Endothelial cell (in vitro differentiated cells): ENCODE data around the gene ADAM12. TPM values are rescaled to one million over a fixed set of nuclear protein-coding genes. Genes with fewer than 3 reads are reported as not detected.

Experiments
- DNase-seq: peaks from one replicate; pipeline ENCODE4 v3.0.0; 2021; ENCODE audit warnings: low spot score
- H3K27ac Mint-ChIP-seq: one replicate; pipeline ENCODE4 v1.8.0; 2021; ENCODE audit warnings: mixed read lengths, inconsistent platforms; ENCODE audit not compliant: unreplicated experiment
- H3K27me3 Mint-ChIP-seq: one replicate; pipeline ENCODE4 v1.8.0; 2021; ENCODE audit warnings: mild to moderate bottlenecking, moderate library complexity, mixed read lengths, inconsistent platforms; ENCODE audit not compliant: unreplicated experiment
- H3K36me3 Mint-ChIP-seq: one replicate; pipeline ENCODE4 v1.8.0; 2021; ENCODE audit warnings: mild to moderate bottlenecking, low read depth, mixed read lengths, inconsistent platforms; ENCODE audit not compliant: unreplicated experiment
- H3K4me1 Mint-ChIP-seq: one replicate; pipeline ENCODE4 v1.8.0; 2021; ENCODE audit warnings: mild to moderate bottlenecking, mixed read lengths, inconsistent platforms; ENCODE audit not compliant: unreplicated experiment
- H3K4me3 Mint-ChIP-seq: one replicate; pipeline ENCODE4 v1.8.0; 2021; ENCODE audit warnings: mild to moderate bottlenecking, mixed read lengths, inconsistent platforms; ENCODE audit not compliant: unreplicated experiment
- H3K9me3 Mint-ChIP-seq: one replicate; pipeline ENCODE4 v1.8.0; 2021; ENCODE audit warnings: mixed read lengths, inconsistent platforms; ENCODE audit not compliant: unreplicated experiment
- CTCF ChIP-seq: fragments of 200-600 bp; sonication (generic); IDR thresholded peaks from one replicate; pipeline ENCODE4 v1.5.0; 2021; ENCODE audit warnings: antibody characterized with exemption; ENCODE audit not compliant: unreplicated experiment
- total RNA-seq: library from RNA; stranded (reverse); fragmentation: NEBNext Ultra II Directional; extraction: Animal tissue kit (Norgen Biotek cat#: 25700); gene quantifications from one replicate; pipeline ENCODE4 v1.2.1, GENCODE V29; 2021; ENCODE audit not compliant: unreplicated experiment

Gene ADAM12
- total RNA-seq, 1 donor from 2014 or later = 9.0 TPM

- Mint-ChIP-seq H3K9me3 (no peaks in the 10 kb centered on the region), H3K27ac (no peak overlapping the region), H3K4me1 (no peaks in the 10 kb centered on the region), H3K36me3 (peaks cover 7% of the 10 kb centered on the region), H3K27me3 (no peaks in the 10 kb centered on the region), H3K4me3 (no peak overlapping the region)
- no peak for DNase-seq
- no peak for TF ChIP-seq CTCF
These were observed 73.3 kb downstream of the ADAM12 start for GRCh38 chr10:126314863-126315493.

GRCh38 chr10:126312167-126312566 lies 76.1 kb downstream of the ADAM12 start:
- no peak for DNase-seq
- Mint-ChIP-seq H3K27ac (no peak overlapping the region), H3K4me1 (no peaks in the 10 kb centered on the region), H3K4me3 (no peak overlapping the region), H3K27me3 (no peaks in the 10 kb centered on the region), H3K9me3 (no peaks in the 10 kb centered on the region), H3K36me3 (peaks cover 7% of the 10 kb centered on the region)
- TF ChIP-seq CTCF = no peak

GRCh38 chr10:126309228-126309883 lies 78.9 kb downstream of the ADAM12 start:
- Mint-ChIP-seq H3K4me3 (no peak overlapping the region), H3K27me3 (no peaks in the 10 kb centered on the region), H3K4me1 (no peaks in the 10 kb centered on the region), H3K36me3 (peaks cover 7% of the 10 kb centered on the region), H3K9me3 (no peaks in the 10 kb centered on the region), H3K27ac (no peak overlapping the region)
- DNase-seq = no peak
- TF ChIP-seq CTCF = no peak

GRCh38 chr10:126302826-126303665 lies 85.2 kb downstream of the ADAM12 start:
- no peaks in the 10 kb centered on the region for H3K27me3 Mint-ChIP-seq
- H3K27ac Mint-ChIP-seq = no peak overlapping the region
- H3K4me3 Mint-ChIP-seq = no peak overlapping the region
- no peaks in the 10 kb centered on the region for H3K9me3 Mint-ChIP-seq
- no peaks in the 10 kb centered on the region for H3K36me3 Mint-ChIP-seq
- H3K4me1 Mint-ChIP-seq = peaks cover 8% of the 10 kb centered on the region
- no peak for DNase-seq
- TF ChIP-seq CTCF = no peak

- TF ChIP-seq CTCF = no peak
- Mint-ChIP-seq H3K36me3 (no peaks in the 10 kb centered on the region), H3K4me3 (no peak overlapping the region), H3K4me1 (peaks cover 8% of the 10 kb centered on the region), H3K27me3 (no peaks in the 10 kb centered on the region), H3K27ac (no peak overlapping the region), H3K9me3 (no peaks in the 10 kb centered on the region)
- DNase-seq = no peak
These were observed 85.9 kb downstream of the ADAM12 start for GRCh38 chr10:126302476-126302756.
